HG02973 (cell line): ENCODE results near the gene ACVR1.
"Not testable (repeated sequence)": the region's sequence is repeated elsewhere in the genome, so short reads cannot be mapped to it uniquely, and the experiment has no call there.

ENCODE experiments used
- ATAC-seq: cut with Tn5 transposase; IDR thresholded peaks from one replicate; pipeline ENCODE4 v1.9.1; 2021; ENCODE audit warnings: moderate library complexity; ENCODE audit not compliant: unreplicated experiment

The ACVR1 gene

DNA sequence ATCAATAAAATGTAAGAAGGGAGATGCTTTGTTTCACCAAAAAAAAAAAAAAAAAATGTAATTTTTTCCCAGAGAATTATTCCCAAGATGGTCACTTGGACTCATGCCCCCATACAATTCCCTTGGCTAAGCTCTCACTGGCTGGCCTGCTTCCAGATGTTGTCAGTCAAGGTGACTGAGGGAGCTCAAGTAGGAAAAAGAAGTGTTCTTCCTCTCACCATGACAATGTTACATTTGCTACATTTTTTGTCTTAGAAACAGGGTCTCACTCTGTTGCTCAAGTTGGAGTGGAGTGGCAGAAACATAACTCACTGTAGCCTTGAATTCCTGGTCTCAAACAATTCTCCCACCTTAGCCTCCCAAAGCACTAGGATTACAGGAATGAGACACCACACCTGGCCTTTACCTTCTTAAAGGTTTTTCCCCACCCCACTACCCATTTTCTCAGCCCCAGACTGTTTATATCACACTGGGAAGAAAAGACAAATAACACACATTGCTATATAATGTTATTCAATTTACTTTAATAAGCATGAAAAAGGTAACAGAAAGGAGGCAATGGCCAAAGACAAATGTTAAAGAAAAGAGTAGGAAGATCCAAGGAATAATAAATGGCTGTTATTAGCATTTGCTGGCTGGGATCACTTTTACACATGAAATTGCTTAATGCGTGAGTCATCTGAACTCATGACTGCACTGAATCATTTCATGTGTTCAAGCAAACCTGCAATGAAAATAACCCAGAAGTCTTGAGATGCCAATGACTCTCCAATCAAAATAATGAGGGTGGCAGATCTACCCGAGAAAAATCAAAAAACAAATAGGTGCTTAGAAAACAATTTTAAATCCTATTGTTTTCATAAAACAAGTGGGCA, 45.2 kb downstream of the ACVR1 start:
- ATAC-seq = no peak

DNA sequence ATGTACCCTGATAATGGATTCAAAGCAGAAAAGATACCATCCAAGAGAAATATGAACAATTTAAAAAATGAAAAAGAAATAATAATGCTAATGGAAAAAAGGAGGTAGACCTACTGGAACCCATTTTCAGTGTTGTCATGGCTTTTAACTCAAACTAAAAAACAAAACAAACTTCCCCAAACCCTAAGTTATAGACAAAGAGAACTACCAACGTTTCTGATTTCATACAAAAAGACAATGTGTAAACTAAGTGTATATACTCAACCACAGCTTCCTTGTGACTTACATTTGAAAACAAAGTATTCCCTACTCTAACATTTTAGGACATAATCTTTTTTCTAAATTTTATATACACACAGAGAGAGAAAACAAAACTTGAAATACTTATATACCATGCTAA, 45.9 kb downstream of the ACVR1 start:
- no peak for ATAC-seq

DNA sequence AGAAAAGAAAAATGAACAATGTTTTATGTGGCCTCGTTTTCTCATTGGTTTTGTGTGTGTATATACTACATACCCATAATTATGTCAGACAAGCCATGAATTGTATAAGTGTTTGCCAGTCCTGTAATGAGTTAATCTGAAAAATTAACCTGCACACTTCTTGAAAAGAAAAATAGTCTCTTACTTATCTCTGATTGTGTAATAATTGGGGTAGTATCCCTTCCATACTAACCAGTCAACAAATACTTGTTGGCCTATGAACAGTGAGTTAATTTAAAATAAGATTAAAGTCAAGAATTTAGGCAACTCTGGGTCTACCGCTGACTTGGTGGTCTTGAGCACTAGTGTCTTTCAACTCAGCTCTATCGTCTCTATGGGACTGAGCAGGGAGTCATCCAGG, 48.8 kb downstream of the ACVR1 start:
- no peak for ATAC-seq

GRCh38 chr2:157826644-157827043, 49.5 kb downstream of the ACVR1 start:
- ATAC-seq = not testable (repeated sequence)

GRCh38 chr2:157825885-157826284, 50.2 kb downstream of the ACVR1 start:
- ATAC-seq = no peak

GRCh38 chr2:157822993-157823392, 53.1 kb downstream of the ACVR1 start:
- ATAC-seq = no peak

- no peak for ATAC-seq
Measured at GRCh38 chr2:157822533-157822932, 53.6 kb downstream of the ACVR1 start.

- no peak for ATAC-seq
Measured at GRCh38 chr2:157821519-157822131, 54.5 kb downstream of the ACVR1 start.

- ATAC-seq = no peak
Measured at GRCh38 chr2:157820193-157820592, 55.9 kb downstream of the ACVR1 start.

DNA sequence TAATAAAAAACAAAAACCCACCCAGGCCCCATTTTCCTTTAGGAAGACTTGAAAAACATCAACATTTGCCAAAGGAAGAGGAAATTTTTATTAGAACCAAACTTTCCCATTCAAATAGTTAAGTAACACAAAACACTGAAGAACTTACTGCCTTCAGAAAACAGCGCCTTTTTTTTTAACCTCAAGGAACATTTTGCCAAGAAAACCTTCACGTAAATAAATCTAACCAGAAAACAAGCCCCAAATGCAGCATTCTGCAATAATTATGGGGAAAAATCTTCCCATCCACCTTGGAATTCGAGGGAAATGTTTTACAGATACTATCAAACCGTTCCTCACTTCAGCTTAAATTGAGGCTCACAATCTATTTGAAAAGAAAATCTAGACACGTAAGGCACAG, 56.4 kb downstream of the ACVR1 start:
- ATAC-seq = no peak

- ATAC-seq = no peak
Measured at GRCh38 chr2:157818227-157818626, 57.9 kb downstream of the ACVR1 start.

DNA sequence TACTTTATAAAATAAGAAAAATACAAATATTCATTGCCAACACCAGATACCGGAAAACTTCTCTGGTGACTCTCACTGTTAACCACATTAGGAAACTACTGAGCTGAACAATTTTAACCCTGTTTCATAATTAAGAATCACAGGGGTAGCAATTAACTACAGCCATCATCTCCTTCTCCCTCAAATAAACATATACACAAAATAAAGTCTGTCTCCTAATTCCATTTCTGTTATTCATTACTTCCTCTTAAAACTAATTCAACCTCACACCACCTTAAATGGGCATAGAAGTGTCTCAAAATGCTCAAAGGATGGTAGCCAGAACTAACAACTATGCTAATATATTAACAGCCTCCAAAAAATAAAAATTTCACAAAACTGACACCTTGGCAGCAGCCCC, 60.7 kb downstream of the ACVR1 start:
- ATAC-seq = no peak

DNA sequence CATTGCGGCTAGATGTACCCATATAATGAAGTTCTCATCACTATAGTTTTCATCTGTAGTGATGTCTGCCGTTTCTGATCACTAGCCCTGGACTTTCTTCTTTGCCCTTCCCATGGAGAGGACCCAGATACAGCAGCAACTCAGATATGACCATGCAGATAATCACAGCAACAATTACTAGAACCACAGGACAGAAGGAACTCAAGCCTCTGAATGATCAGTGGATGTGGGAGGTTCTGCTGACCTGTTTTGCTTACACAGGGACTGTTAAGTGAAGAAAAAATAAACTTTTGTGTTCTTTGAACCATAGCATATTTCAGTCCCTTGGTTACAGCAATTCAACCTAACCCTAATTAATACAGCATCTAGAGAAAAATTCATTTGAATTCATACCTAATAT, 62.7 kb downstream of the ACVR1 start:
- no peak for ATAC-seq

GRCh38 chr2:157810037-157810436, 66.1 kb downstream of the ACVR1 start:
- no peak for ATAC-seq

DNA sequence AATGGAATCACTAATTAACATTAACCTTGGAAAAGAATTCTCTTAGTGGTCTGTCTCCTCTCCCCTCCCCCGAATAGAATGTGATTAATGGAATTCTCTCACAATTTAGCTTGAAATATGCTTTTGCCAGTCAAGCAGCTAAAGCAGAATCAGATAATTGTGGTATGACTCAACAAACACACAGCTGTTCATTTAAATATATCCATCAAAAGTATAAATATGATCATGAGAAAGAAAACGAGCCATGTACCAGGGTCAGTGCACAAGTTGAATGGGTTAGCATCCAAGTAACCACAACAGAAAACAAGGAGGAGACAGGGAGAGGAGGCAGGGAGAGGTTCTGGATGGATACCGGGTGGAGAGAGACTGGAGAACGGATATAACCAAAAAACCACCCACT, 66.9 kb downstream of the ACVR1 start:
- no peak for ATAC-seq

DNA sequence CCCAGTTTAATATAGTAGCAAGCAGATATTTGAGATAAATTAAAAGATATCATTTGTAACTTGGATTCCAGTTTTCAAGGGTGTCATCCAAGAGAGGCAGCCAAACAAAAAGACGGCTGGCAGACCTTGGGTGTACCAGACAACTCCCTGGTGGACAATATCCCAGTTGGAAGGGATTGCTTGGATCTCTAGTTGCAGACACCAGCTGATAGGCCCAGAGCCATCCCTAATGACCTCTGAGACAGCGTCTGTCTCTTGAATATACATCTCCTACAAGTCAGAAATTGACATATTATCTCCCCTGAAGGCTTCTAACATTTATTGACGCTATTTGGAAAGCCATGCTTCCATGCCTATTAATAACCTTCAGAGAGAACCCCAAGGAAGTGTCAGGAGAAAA, 67.7 kb downstream of the ACVR1 start:
- ATAC-seq = no peak

GRCh38 chr2:157806426-157807077, 69.6 kb downstream of the ACVR1 start:
- no peak for ATAC-seq

DNA sequence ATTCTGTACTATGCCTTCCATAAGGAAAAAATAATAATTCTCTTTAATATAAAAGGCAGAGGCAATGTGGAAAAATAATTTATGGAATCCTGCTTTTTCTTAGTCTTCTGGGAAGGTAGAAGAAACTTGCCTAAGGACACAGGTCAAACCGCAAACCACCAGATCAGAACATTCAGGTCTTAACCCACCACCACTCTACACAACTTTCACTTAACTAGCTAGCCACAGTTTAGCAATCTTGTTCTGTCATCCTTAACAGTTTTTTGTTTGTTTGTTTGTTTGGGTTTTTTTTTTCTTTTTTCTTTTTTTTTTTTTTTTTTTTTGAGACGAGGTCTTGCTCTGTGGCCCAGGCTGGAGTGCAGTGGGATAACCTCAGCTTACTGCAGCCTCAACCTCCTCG, 70.6 kb downstream of the ACVR1 start:
- ATAC-seq = no peak

- no peak for ATAC-seq
Measured at GRCh38 chr2:157804355-157804754, 71.8 kb downstream of the ACVR1 start.

GRCh38 chr2:157803952-157804351, 72.2 kb downstream of the ACVR1 start:
- no peak for ATAC-seq

DNA sequence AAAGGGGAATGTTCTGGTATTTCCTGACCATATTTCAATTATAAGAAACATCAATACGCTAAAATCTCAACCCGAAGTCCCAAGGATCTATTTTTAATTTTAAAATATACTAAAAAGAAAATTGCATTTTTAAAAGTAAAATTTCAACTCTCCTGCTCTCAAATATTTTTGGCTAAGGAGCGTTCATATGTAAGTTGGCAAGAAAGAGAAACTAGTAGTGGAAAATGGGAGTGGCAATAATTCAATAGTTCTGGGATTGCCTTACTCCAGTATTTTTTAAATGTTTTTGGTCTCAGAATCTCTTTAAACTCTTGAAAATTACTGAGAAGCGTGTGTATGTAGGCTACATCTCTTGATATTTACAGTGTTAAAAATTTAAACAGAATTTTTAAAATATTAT, 72.7 kb downstream of the ACVR1 start:
- ATAC-seq = no peak
